Activated CD8-positive, alpha-beta memory T cell treated with anti-CD3 and anti-CD28 coated beads, Interleukin-2, amount 50 U/mL, for 1 hour (primary cell): ENCODE measurements around the gene AKAP6.

ENCODE experiments used
- DNase-seq: peaks from one replicate; pipeline ENCODE4 v3.0.0-alpha.2; 2020; ENCODE audit errors: extremely low read depth

AKAP6 gene

GRCh38 chr14:32329146-32329545 lies at the start of gene AKAP6:
AKAP6 (plus strand) TSS chr14:32329298; CDS start chr14:32433494, 104,196 bp downstream.
- no peak for DNase-seq

- DNase-seq: no peak
These were observed 42.5 kb upstream of the AKAP6 start for GRCh38 chr14:32286602-32287001.

DNA sequence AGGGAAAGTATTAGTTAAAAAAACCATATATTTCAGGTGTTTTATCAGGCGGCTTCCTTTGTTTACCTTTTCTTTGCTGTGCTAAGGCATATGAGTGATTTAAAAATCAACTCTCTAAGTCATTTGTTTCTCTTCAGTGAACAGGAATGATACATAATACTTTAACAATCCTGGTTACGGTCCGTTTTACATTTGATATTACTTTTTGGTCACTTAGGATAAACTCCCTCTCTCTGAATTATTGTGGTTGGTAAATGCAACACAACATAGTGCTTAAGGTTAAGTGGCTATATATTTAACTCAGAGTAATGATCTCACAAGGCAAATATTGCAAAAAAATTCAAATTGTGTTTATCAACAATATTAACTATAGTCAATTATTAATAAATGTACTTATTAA lies 32.7 kb upstream of the AKAP6 start:
- no peak for DNase-seq

DNA sequence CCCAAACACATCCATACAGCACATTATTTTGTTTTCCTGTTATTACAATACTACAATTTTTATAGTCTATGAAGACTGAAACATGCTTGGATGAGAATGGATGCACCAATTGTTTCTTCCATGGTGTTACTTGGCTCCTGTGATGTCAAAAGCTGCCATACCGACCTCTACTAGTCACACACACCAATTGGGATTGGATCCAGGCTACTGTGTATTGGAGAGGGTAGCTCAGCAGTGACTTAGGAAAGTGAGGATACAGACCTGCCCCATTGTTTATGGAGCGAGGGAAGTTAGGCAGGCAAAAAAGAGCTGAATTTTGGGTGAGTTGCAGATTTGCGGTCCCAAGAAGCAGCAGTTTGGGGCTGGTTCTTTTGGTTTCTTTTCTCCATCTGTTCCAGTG lies 30.8 kb upstream of the AKAP6 start:
- DNase-seq: no peak

GRCh38 chr14:32300136-32300535 lies 29.0 kb upstream of the AKAP6 start:
- no peak for DNase-seq

- DNase-seq: no peak
These were observed 25.2 kb upstream of the AKAP6 start for GRCh38 chr14:32303865-32304264.

DNA sequence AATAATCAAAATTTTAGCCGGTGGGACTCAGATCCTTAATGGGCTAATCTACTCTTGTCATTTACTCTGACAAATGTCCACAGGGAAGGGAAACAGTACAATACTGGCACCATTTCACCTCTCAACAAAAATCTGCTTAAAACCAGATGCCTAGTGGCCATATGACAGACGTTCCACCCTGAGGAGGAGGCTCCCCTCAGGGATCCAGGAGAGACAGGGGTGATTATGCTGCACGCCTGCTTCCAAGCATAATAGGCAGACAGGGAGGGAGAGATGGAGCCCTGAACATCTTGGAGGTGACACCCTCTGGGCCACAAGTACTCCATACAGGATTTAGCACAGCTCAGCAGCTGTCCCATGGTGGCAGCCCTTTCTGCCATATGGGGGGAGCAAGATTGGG lies 24.8 kb upstream of the AKAP6 start:
- DNase-seq: no peak

- DNase-seq: no peak
These were observed 22.5 kb upstream of the AKAP6 start for GRCh38 chr14:32306549-32306948.

DNA sequence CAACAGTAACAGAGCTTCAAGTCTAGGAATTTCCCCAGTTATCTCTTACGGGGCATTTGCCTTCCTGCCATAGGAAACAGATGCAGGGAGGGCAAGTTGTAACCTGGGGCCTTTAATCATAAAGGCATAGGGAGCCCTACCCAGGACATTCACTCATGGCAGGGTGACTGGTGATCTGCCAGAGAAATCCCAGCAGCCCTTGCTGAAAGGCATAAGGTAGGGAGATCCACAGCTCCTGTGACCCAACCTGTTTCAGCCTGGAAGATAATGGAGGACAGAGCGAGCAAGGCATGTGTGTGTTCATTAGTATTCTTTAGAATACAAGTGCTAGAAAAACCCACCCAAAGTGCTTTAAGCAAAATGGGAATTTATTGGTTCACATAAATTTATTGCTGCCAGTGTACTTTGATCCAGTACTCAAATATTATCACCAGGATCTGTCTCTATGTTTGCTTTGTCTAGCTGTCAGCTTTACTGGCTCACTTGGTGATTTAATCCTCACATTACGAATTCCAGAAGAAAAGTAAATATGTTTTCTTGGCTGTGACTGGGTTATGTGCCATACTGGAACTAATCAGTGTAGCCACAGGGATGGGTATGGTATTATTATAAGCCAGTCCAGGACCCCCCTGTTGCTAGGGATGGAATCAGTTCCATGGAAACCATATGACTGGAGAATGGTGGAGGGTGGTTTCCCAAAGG lies 21.1 kb upstream of the AKAP6 start:
- no peak for DNase-seq

- DNase-seq: no peak
These were observed 18.2 kb upstream of the AKAP6 start for GRCh38 chr14:32310876-32311275.

DNA sequence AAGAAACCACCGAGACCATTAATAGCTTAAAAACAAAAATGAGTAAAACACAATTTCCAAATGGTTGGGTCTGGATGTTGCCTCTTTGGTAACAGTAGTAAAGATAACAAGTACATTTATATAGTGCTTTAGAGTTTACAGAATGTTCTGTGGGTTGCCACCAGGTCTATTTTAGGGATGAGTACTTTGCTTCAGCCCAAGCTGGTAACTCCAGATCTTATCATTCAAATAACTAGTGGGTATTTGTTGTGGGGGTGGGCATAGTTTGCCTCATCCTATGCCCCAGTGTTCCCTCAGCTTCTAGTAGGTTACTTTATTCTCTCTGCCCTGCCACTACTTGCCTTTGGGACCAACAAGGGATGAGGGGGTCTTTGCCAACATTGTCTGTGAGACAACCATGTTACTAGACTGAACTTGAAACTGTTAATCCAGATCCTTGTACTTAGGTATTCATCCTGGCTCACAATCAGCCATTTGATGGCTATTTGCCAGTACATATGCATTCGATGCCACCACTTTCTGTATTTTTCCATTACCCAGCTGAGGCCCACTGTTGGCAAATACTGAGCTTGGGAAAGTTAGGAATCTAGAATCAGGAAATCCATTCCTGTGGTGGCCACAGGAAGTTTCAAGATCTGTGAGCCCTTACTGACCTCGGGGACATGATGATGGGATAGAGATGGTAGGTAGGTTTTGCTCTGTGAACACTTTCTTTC lies 17.6 kb upstream of the AKAP6 start:
- no peak for DNase-seq

GRCh38 chr14:32312010-32312331 lies 17.1 kb upstream of the AKAP6 start:
- DNase-seq: no peak

DNA sequence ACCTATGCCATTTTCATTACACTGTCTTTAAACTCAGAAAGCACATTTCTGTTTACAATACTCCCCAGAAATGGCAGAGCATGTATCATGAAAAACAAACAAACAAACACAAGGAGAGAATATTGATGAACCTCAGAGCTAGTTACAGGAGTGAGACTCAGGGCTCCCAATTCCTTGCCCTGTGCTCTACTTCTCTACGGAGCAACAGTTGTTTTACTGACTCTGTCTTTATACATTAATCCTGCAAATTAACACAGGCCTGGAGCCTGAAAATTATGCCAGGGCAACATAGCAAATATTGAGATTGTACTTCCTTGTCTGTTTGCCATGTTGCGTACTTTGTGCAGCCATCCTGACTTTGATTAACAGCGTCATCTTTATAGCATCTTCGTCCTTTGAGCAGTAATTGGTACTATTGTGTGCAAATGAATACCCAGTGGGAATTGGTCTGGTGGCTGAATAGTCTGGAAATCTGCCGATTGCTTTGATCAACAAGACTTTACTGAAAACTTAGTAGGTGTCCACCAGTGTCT lies 15.2 kb upstream of the AKAP6 start:
- DNase-seq: no peak

GRCh38 chr14:32318087-32318795 lies 10.9 kb upstream of the AKAP6 start:
- no peak for DNase-seq

DNA sequence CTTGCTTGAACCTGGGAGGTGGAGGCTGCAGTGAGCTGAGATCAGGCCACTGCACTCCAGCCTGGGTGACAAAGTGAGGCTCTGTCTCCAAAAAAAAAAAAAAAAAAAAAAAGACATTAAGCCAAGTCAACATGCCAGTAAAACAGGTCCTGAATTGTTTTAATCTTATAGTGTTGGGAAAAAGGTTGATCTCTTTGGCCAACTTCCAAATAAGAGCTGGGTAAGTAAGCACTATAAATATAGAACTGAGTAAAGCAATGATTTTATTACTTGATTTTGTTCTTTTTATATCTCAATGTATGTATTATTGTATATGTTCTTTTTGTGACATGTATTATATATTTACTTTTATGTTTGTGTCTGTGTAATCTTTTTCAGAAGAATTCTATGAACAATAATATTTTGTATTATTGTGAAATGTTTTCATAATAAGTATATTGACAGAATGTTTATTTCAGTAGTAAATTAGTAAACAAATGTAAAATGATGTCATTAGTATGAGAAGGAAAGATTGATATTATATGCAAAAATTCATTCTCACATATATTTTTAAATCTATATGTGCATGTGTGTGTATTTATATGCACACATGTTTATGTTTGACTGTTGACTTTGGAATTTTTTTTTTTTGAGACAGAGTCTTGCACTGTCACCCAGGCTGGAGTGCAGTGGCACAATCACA lies 9.6 kb upstream of the AKAP6 start:
- no peak for DNase-seq

- DNase-seq: no peak
These were observed 4.5 kb upstream of the AKAP6 start for GRCh38 chr14:32324601-32325000.

DNA sequence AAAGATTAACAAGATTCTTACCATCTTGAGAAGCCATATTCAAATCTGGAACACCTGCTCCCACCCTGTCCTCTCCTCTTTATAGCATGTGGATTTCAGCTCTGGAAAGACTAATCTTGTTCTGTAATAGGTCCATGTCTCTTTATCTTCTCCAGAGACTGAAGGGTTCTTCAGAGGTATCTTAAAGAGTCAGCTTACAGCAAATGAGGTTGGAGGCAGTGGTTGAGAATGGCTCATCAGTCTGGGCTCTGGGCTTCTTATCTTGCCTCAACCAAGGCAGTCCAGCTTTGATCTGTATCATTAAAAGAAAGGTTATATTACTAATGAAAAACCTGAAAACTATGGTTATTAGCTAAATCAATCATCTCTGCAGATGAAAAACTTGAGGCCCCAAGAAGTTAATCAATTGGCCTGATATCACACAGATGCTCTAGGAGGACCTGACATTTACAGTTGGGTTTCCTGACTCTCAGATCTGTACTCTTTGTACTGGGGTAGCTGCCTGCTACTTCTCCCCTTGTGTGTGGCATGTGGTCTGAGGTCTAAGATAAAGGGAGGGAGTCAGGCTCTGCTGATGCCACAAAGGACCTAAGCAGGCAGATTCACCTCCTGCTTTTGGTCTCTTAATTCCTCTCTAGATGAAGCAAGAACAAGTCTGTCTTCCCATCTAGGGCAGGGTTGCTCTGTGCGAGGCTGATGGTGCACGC lies 1.7 kb upstream of the AKAP6 start:
- DNase-seq: no peak

DNA sequence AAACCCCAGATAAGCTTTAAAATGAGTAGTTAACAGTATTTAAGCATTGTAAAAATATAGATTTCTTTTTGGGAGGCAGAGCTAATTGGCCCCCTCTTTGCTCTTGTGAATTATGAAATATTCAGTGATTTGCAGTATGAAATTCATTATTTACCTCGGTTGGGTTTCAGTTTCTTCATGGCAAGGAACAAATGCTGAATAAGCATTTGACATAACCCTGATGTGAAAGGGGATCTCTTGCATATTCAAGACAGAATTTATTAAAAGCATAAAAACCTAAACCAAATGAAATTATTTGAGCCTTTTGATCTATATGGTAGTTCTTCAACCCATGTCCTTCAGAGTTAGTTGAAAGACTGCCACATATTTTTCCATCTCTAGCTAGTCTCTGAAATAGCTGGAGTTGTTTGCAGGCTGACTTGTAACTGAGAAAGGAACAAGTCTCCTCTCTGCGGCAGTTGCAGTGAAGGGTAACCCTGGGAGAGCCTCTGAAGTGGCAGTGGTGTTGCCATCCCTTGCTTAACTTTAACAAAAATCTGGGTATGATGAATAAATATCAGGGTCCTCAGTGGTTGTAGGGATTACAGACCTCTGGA lies 690 bp downstream of the AKAP6 start:
- no peak for DNase-seq

DNA sequence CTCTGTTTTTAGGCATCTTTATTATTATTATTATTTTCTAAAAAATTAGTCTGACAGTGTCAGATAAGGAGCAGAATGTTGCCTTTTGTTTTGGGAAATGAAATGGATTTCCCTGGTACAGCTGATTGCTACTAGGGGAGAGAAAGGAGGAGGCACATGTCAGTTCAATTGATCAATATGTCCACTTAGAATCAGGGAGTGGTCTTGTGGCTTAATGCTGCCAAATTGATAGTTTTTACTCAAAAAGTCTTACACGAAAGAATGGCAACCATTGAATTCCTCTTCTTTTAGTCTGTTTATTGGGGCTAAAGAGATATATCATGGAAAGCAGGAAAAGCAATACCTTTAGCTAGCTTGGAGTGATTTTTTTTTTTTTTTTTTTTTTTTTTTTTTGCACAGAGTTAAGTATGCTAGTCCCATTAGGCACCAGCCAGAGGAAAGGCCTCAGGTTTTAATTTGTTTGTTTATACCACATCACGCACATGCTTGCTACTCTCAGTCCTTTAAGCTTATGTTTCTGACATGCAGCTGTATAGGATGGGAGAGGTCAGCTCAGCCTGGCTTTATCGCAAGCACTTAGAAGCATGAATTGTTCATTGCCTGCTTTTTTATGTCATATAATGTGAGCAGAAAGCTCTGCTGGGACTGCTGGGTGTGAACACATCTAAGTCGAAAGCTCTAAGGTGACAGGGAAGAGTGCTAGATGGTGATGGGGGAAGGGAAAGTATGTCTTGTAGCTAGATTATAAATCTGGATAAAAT lies 1.4 kb downstream of the AKAP6 start:
- DNase-seq: no peak

GRCh38 chr14:32331206-32331605 lies 2.1 kb downstream of the AKAP6 start:
- DNase-seq: no peak
